Measurements from ENCODE around the gene GRK5. TPM values are rescaled to one million over a fixed set of nuclear protein-coding genes. Genes with fewer than 3 reads are reported as not detected.

Gene GRK5
- total and polyA plus RNA-seq, 7 donors: 7.9 to 32.4 (median 19.8) TPM

GRCh38 chr10:119468542-119469324, 261.4 kb downstream of the GRK5 start:
- H3K4me1 ChIP-seq: no peaks in the 10 kb centered on the region
- H3K27me3 ChIP-seq: no peaks in the 10 kb centered on the region
- DNase-seq: no peak
- H3K27ac ChIP-seq: no peak overlapping the region
- 75 to 81% methylated on average over 13 of the region's 13 CpGs for WGBS, 2 donors
- intact Hi-C loops (cut with DNase I): no loop called here
- no peak overlapping the region for H3K4me3 ChIP-seq
- no peaks in the 10 kb centered on the region for H3K9me3 ChIP-seq
- H3K36me3 ChIP-seq: no peaks in the 10 kb centered on the region
- TF ChIP-seq POLR2A (IDR thresholded peaks at IDR 0.05) (no peak), POLR2AphosphoS5 (IDR thresholded peaks at IDR 0.05) (no peak), EP300 (IDR thresholded peaks at IDR 0.05) (no peak)

- no peak for TF ChIP-seq POLR2A (IDR thresholded peaks at IDR 0.05)
- H3K27me3 ChIP-seq: no peaks in the 10 kb centered on the region
- intact Hi-C loops (cut with DNase I): no loop called here
- 95% methylated on average over 8 of the region's 8 CpGs for WGBS, 2 donors
- DNase-seq: no peak
- no peak overlapping the region for H3K4me3 ChIP-seq
- no peaks in the 10 kb centered on the region for H3K36me3 ChIP-seq
- H3K4me1 ChIP-seq: no peaks in the 10 kb centered on the region
- no peaks in the 10 kb centered on the region for H3K9me3 ChIP-seq
- H3K27ac ChIP-seq: no peak overlapping the region
Measured at GRCh38 chr10:119469325-119469707, 261.9 kb downstream of the GRK5 start.

- Histone ChIP-seq H3K4me1 (no peaks in the 10 kb centered on the region), H3K36me3 (no peaks in the 10 kb centered on the region), H3K27me3 (no peaks in the 10 kb centered on the region), H3K4me3 (no peak overlapping the region), H3K9me3 (no peaks in the 10 kb centered on the region), H3K27ac (no peak overlapping the region)
- WGBS, 2 donors: 48 to 67% methylated on average over 7 of the region's 7 CpGs
- intact Hi-C loops (cut with DNase I): no loop called here
- DNase-seq: no peak
- TF ChIP-seq POLR2AphosphoS5 (IDR thresholded peaks at IDR 0.05) (no peak), POLR2A (IDR thresholded peaks at IDR 0.05) (no peak), EP300 (IDR thresholded peaks at IDR 0.05) (no peak), CTCF (IDR thresholded peaks at IDR 0.05) (no peak)
Measured at GRCh38 chr10:119469846-119470245, 262.5 kb downstream of the GRK5 start.

- 70 to 77% methylated on average over 3 of the region's 3 CpGs for WGBS, 2 donors
Measured at GRCh38 chr10:119470920-119471702, 263.7 kb downstream of the GRK5 start.

GRCh38 chr10:119473771-119474170, 266.4 kb downstream of the GRK5 start:
- Histone ChIP-seq H3K4me3 (no peak overlapping the region), H3K36me3 (no peaks in the 10 kb centered on the region), H3K27ac (no peak overlapping the region), H3K27me3 (no peaks in the 10 kb centered on the region), H3K9me3 (no peaks in the 10 kb centered on the region), H3K4me1 (peaks cover 0 to 4% (median 0%) of the 10 kb centered on the region in 4 donors)
- no peak for DNase-seq
- no peak for TF ChIP-seq POLR2A (IDR thresholded peaks at IDR 0.05)
- TF ChIP-seq POLR2AphosphoS5 (IDR thresholded peaks at IDR 0.05): no peak
- TF ChIP-seq CTCF (IDR thresholded peaks at IDR 0.05): no peak
- TF ChIP-seq EP300 (IDR thresholded peaks at IDR 0.05): no peak
- intact Hi-C loops (cut with DNase I): no loop called here
- WGBS, 2 donors: 93 to 95% methylated on average over 4 of the region's 4 CpGs

More at GRCh38 chr10:119470920-119471702, 263.7 kb downstream of the GRK5 start:
- Histone ChIP-seq H3K27me3 (no peaks in the 10 kb centered on the region), H3K4me3 (no peak overlapping the region), H3K9me3 (no peaks in the 10 kb centered on the region), H3K36me3 (no peaks in the 10 kb centered on the region), H3K4me1 (no peaks in the 10 kb centered on the region), H3K27ac (no peak overlapping the region)
- DNase-seq: no peak
- TF ChIP-seq POLR2A (IDR thresholded peaks at IDR 0.05) (no peak), EP300 (IDR thresholded peaks at IDR 0.05) (no peak), POLR2AphosphoS5 (IDR thresholded peaks at IDR 0.05) (no peak), CTCF (IDR thresholded peaks at IDR 0.05) (no peak)
- intact Hi-C loops (cut with DNase I): no loop called here

All from sigmoid colon (tissue), 7 donors.